ENCODE data around the gene KCNB1. TPM values are rescaled to one million over a fixed set of nuclear protein-coding genes. Genes with fewer than 3 reads are reported as not detected.

The KCNB1 gene
- total RNA-seq, 2 donors from 2014 or later = 2.8 to 16.1 TPM

DNA sequence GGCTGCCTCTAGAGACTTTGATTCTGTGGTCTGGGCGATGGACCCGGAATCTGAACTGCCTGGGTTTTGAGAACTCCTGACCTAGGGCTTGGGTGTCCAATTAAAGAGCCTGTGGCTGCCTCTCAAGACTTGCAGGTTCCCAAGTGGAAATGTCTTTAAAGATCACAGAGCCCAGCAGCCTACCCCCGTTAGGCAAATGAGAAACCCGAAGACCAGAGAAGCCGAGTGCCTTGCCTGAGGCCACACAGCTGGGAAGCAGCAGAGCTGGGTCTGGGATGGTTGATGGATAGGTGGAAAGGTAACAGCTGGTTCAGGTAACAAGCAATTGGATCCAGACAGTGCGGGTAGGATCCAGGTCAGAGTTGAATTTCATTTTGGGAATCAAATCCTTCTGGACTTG lies 25.8 kb downstream of the KCNB1 start:
- DNase-seq (ENCODE audit: low spot score) = no peak
- no peaks in the 10 kb centered on the region for H3K4me1 ChIP-seq (replicated peaks)
- WGBS = 92% methylated on average over 6 of the region's 6 CpGs
- H3K27me3 ChIP-seq (replicated peaks; ENCODE audit: insufficient read depth) = no peaks in the 10 kb centered on the region
- TF ChIP-seq, protein P1, sequence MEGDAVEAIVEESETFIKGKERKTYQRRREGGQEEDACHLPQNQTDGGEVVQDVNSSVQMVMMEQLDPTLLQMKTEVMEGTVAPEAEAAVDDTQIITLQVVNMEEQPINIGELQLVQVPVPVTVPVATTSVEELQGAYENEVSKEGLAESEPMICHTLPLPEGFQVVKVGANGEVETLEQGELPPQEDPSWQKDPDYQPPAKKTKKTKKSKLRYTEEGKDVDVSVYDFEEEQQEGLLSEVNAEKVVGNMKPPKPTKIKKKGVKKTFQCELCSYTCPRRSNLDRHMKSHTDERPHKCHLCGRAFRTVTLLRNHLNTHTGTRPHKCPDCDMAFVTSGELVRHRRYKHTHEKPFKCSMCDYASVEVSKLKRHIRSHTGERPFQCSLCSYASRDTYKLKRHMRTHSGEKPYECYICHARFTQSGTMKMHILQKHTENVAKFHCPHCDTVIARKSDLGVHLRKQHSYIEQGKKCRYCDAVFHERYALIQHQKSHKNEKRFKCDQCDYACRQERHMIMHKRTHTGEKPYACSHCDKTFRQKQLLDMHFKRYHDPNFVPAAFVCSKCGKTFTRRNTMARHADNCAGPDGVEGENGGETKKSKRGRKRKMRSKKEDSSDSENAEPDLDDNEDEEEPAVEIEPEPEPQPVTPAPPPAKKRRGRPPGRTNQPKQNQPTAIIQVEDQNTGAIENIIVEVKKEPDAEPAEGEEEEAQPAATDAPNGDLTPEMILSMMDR (IDR thresholded peaks at IDR 0.05) = no peak
- no peak for TF ChIP-seq POLR2AphosphoS5 (IDR thresholded peaks at IDR 0.05)
- TF ChIP-seq POLR2A (IDR thresholded peaks at IDR 0.05) = no peak
- no peaks in the 10 kb centered on the region for H3K36me3 ChIP-seq
- intact Hi-C loops (cut with DNase I) = no loop called here
- H3K4me3 ChIP-seq = no peak overlapping the region
- no peak overlapping the region for H3K27ac ChIP-seq
- H3K9me3 ChIP-seq = no peaks in the 10 kb centered on the region

DNA sequence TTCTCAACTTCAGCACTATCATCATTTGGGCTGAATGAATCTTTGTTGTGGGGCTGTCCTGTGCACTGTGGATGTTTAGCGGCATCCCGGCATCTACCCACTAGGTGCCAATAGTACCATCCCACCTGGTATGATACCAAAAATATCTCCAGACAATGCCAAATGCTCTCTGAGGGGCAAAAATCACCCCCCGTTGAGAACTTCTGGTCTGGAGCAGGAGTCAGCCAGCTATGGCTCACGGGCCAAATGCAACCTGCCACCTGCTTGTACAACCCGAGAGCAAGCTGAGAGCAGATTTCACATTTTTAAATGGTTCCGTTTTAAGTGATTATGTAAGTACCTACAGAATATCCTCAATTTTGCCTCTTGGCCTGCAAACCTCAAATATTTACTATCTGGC lies 26.8 kb downstream of the KCNB1 start:
- no peak overlapping the region for H3K27ac ChIP-seq
- H3K36me3 ChIP-seq = no peaks in the 10 kb centered on the region
- no peaks in the 10 kb centered on the region for H3K27me3 ChIP-seq (replicated peaks; ENCODE audit: insufficient read depth)
- DNase-seq (ENCODE audit: low spot score) = no peak
- 64% methylated on average over 6 of the region's 6 CpGs for WGBS
- H3K9me3 ChIP-seq = no peaks in the 10 kb centered on the region
- intact Hi-C loops (cut with DNase I) = no loop called here
- no peak overlapping the region for H3K4me3 ChIP-seq
- TF ChIP-seq POLR2A (IDR thresholded peaks at IDR 0.05) = no peak
- no peaks in the 10 kb centered on the region for H3K4me1 ChIP-seq (replicated peaks)

DNA sequence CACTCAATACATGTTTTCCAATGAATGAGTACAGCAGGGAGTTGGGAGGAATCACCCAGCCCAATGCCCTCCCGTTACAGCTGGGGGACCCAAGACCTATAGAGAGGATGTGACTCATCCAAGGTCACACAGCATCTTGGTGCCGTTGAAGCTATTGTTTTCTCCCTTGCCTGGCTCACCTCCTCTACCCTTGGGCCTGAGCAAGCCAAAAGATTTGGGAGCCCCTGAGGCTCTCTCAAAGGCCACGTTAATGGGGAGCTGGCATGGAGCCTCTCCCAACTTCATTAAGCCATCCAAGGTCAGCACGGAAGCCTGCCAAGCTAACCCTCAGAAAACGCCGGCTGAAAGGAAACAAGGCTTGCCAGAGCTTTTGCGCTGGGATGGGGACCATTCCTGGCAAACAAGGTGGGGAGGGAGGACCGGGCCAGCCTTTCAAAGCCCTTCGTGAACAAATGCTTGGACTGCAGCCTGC lies 30.4 kb downstream of the KCNB1 start:
- no peaks in the 10 kb centered on the region for H3K4me1 ChIP-seq (replicated peaks)
- intact Hi-C loops (cut with DNase I) = no loop called here
- no peak for DNase-seq (ENCODE audit: low spot score)
- H3K9me3 ChIP-seq = no peaks in the 10 kb centered on the region
- 17% methylated on average over 9 of the region's 9 CpGs for WGBS
- no peaks in the 10 kb centered on the region for H3K27me3 ChIP-seq (replicated peaks; ENCODE audit: insufficient read depth)
- no peaks in the 10 kb centered on the region for H3K36me3 ChIP-seq
- no peak overlapping the region for H3K27ac ChIP-seq
- H3K4me3 ChIP-seq = no peak overlapping the region
- TF ChIP-seq POLR2A (IDR thresholded peaks at IDR 0.05) (no peak), POLR2AphosphoS5 (IDR thresholded peaks at IDR 0.05) (peak; percentile 11)

DNA sequence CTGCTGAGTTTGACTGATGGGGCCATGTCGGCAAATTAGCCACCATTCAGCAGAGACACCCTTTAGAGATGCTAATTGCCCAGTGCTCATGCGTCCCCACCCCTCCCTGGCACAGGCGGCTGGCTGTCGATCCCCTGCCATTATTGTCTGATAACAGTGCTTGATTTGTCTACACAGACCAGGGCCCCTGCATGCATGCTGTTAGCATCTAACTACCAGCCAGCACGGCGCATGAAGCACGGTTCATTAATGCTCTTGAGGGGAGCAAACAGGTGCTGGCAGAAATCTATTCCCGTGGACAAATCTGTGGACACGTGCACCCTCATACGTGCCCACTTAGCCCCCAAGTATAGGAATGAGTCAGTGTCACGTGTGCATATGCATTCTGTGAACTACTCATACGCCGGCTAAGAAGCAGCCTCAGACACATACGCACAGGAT lies 32.2 kb downstream of the KCNB1 start:
- 63% methylated on average over 14 of the region's 14 CpGs for WGBS
- no peaks in the 10 kb centered on the region for H3K4me1 ChIP-seq (replicated peaks)
- no peaks in the 10 kb centered on the region for H3K9me3 ChIP-seq
- H3K36me3 ChIP-seq = no peaks in the 10 kb centered on the region
- TF ChIP-seq, protein P1 (IDR thresholded peaks at IDR 0.05) = no peak
- no peak for TF ChIP-seq POLR2A (IDR thresholded peaks at IDR 0.05)
- no peak for TF ChIP-seq POLR2AphosphoS5 (IDR thresholded peaks at IDR 0.05)
- no peak overlapping the region for H3K27ac ChIP-seq
- H3K4me3 ChIP-seq = no peak overlapping the region
- intact Hi-C loops (cut with DNase I) = no loop called here
- no peaks in the 10 kb centered on the region for H3K27me3 ChIP-seq (replicated peaks; ENCODE audit: insufficient read depth)
- DNase-seq (ENCODE audit: low spot score) = no peak

DNA sequence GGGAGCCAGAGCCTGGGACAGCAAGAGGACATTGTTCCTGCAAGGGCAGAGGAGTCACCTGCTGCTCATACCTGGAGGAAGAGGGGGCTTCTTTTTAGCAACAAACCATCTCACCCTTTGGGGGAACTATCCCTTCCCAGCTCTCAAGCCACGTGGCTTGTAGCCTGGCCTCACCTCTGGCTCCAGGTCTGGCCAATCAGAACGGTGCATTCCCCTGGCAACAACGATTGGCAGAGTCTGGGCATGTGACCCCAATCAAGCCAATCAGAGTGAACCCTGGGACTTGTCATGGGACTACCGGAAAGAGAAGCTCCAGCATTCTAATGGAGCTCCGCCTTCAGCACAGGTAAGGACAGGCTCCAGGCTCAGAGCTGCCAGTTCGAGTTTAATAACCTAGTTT lies 33.6 kb downstream of the KCNB1 start:
- Histone ChIP-seq H3K27me3 (replicated peaks; ENCODE audit: insufficient read depth) (no peaks in the 10 kb centered on the region), H3K36me3 (no peaks in the 10 kb centered on the region), H3K4me3 (no peak overlapping the region), H3K9me3 (no peaks in the 10 kb centered on the region), H3K4me1 (replicated peaks) (no peaks in the 10 kb centered on the region), H3K27ac (no peak overlapping the region)
- DNase-seq (ENCODE audit: low spot score) = no peak
- intact Hi-C loops (cut with DNase I) = loop anchor here (5.0 kb wide), 1 partner anchor 33 kb away; the partner anchor contains the start of gene KCNB1
- 66% methylated on average over 6 of the region's 6 CpGs for WGBS
- TF ChIP-seq, protein P1 (IDR thresholded peaks at IDR 0.05) = no peak
- no peak for TF ChIP-seq POLR2A (IDR thresholded peaks at IDR 0.05)
- TF ChIP-seq POLR2AphosphoS5 (IDR thresholded peaks at IDR 0.05) = no peak

Data from prostate gland (tissue), 2 donors.